ACHN (cell line): ENCODE measurements around the gene DNAI7.

Experiments used
- DNase-seq: peaks from one replicate; pipeline ENCODE4 v3.0.0-alpha.2; 2015
- in situ Hi-C: cut with HindIII; loops from 2 replicates; pipeline ENCODE4 v1.10.0; 2017; ENCODE audit warnings: low sequenced_read_pairs, low pct_ligation_motif_present, low pct_unique_long_range_greater_than_20kb

Gene DNAI7

DNA sequence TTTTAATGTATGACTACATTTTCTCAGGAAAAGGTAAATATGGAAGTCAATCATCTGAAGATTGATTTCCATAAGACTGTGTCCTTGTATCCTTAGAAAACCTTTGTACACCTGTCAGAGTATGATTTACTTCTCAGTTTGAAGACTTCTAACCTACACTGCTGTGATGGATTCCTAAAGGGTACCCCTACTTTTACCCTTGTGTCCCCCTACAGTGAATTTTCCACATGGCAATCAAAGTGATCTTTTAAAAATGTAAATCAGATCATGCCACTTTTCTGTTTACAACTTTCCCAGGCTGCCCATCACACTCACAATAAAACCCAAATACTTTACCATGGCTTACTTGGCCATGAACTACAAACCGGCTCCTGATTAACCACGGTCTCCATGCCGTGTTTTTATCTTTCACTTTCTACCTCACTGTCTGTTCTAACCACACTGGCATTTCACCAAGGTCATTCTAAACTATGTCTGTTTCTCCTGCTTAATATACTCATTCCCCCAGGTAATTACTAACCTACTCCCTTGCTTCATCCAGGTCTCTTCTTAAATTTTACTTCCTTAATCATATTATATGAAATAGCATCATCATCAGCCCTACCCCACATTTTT is 8.1 kb downstream of the DNAI7 start:
- in situ Hi-C loops: no loop called here
- peak; percentile 53 for DNase-seq

DNA sequence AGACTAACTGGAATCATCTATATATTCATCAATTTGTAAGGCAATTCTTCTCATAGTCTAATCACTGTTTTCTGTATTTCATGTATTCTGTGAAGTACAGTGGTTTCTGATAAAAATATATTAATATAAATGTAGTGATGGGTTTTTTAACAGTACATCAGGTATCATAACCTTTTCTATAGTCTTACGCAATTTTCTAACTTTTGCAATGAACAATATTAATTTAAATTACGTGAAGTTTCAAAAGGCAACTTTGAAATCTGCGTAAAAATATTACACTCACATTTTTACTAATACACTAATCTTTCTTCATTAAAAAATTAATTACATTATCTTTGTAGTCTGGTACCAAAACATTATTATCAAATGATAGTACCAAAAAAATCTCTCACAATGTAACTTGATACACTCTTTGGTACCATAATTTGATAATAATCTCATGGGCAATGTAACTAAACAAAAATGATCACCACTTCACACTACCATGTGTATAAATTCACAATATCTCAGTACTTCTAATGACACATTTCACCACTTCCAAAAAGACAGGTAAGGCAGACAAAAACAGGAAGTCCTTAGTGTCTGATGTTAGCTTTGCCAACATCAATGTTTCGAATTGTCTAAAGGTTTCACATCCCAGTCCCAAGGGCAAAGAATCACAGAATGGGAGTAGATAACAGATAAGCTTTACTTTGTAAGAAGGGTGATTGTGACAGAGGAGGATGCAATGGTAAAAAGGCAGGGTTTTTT is 8.7 kb downstream of the DNAI7 start:
- DNase-seq: no peak
- in situ Hi-C loops: no loop called here

DNA sequence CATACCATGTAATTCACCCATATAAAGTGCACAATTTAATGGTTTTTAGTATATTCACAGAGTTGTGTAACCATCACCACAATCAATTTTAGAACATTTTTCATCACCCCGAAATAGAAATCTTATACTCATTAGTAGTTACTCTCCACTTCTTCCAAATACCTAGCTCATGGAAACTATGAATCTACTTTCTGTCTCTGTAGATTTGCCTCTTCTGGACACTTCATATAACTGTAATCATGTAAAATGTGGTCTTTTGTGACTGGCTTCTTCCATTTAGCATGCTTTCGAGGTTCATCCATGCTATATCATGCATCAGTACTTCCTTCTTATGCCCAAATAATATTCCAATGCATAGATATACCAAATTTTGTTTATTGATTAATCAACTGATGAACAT is 10.8 kb downstream of the DNAI7 start:
- DNase-seq: no peak
- in situ Hi-C loops: no loop called here

DNA sequence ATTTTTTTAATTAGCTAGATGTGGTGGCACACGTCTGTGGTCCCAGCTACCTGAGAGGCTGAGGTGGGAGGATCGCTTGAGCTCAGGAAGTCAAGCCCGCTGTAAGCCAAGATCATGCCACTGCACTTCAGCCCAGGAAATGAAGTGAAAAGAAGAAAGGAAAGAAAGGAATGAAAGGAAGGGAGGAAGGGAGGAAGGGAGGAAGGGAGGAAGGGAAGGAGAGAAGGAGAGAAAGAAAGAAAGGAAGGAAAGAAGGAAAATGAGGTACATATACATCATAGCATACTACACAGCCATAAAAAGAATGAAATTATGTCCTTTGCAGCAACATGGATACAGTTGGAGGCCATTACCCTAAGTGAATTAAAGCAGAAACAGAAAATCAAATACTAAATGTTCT is 12.2 kb downstream of the DNAI7 start:
- in situ Hi-C loops: no loop called here
- no peak for DNase-seq

DNA sequence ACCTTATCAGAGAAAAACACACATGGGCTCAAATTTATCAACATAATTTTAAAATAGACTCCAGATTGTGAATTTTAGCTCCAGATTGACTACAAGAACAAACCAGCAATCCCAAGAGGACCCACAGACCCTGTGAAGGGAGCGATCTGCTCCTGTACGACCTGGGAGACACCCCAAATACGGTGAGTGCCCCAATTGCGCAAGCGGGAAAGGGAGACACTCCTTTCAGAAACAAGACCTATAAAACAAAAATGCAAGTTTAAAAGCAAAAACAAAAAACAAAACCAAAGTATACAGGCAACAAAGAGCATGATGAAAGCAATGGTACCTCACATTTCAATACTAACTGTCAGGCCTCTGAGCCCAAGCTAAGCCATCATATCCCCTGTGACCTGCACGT is 32.1 kb downstream of the DNAI7 start:
- in situ Hi-C loops: no loop called here
- no peak for DNase-seq

DNA sequence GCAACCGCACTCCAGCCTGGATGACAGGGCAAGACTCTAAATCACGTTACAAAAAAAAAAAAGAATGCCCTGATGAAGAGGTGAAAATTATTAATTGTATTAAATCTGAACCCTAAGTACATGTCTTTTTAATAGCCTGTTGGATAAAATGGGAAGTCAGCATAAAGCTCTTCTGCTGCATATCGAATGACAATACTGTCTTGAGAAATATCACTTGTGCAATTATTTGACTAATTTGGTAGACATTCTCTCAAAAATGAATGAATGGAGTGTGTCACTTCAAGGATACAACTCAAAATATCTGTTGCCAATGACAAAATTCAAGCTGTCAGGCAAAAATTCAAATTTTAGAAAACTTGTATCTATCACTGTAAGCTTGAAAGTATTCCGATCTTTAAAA is 38.9 kb downstream of the DNAI7 start:
- DNase-seq: no peak
- in situ Hi-C loops: no loop called here

DNA sequence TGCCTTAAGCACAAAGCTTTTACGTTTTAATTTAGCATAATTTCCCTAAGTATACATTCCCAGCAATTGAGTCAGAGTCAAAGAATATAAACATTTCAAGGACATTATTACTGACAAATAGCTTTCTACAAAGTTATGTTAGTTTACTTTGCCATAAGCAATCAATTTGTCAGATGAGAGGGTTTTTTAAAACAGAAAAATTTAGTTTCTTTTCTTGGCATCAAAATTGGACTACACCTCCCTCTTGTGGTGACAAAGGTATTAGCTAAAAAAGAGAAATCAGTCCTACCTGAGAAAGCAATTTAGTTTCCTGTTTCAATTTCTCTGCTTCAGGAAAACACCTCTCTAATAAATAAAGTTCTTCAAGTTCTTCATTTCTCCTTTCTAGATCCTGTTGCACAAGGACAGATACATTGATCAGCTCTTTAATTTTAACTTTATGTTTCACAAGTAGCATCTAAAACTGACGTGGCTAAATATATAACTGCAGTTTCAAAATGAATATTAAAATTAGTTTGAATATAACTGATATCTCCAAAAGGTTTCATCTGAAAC is 39.9 kb downstream of the DNAI7 start:
- peak; percentile 68 for DNase-seq
- in situ Hi-C loops: no loop called here

DNA sequence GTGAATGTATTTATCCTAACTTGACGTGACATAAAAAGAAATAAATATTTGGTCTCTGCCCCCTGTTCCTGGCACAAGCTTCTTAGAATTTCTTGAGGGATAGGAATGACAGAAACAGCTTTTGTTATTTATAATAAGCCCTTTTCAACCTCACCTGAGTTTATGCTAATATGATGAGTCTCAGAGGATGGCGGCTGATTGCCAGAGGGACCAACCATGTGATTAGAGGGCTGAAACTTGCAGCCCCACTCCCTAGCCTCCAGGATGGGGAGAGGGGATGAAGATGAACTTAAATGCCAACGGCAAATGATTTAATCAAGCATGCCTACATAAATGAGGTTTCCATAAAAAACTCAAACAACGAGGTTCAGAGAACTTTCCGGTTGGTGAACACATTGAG is 42.9 kb downstream of the DNAI7 start:
- in situ Hi-C loops: no loop called here
- DNase-seq: no peak

DNA sequence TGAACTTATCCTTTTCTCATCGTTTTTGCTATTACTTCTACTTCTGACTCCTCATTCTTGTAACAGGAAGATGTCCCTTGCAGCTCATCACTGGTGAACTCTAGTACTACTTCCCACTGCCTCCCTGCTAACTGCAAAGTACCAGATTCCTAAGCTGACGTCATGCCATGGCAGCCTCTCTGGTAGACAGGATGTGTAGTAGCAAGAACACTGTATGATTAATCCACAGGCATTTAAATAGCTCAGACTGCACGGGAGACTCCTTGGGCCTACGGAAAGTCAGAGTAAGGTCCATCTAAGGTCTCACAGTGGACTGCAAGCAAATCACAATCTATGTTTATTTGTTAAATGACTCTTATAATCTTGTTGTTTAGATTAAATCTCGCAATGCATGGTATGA is 43.5 kb downstream of the DNAI7 start:
- peak; percentile 96 for DNase-seq
- in situ Hi-C loops: no loop called here

DNA sequence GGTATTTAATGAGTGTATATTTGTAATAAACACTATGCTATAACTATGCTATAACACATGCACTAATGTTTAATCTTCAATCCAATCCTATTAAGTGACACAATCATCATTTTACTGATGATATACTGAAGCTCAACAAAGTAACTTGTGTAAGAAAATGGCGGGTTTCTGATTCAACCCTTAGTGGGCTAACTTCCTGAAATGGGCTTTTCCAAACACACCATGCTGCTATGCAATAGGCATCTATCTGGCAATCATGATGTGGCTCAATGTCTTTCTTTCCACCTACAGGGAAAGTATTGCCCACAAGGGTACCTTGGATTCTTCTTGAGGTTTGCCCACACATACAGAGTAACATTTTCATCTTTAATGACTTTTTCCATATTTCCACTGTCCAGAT is 48.3 kb downstream of the DNAI7 start:
- no peak for DNase-seq
- in situ Hi-C loops: no loop called here

DNA sequence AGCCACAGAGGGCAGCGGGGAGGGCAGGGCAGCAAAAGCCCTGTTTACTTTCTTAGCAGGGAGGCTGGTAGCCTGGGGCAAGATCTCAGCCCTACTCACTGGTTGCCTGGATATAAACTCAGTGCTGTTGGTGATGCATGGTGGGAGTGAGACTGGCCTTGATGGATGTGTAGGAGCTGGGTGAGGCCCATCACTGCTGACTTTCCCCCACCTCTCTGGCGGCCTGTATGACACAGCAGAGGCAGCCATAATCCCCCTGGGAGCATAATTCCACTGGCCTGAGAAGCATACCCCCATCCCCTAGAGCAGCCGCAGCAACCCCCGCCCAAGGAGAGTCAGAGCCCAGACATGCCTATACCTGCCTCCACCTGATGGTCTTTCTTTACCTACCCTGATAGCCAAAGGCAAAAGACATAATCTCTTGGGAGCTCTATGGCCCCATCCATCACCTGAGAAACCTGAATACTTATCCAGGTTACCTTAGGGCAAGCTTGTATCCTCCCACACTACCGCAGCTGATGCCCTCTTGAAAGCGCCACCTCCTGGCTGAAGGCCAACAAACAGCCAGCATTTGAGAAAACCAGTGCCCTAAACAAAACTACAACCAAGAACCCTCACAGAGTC is 59.3 kb downstream of the DNAI7 start:
- no peak for DNase-seq
- in situ Hi-C loops: loop anchor here (10.0 kb wide), 1 partner anchor 141 kb away; no protein-coding TSS in a partner anchor

DNA sequence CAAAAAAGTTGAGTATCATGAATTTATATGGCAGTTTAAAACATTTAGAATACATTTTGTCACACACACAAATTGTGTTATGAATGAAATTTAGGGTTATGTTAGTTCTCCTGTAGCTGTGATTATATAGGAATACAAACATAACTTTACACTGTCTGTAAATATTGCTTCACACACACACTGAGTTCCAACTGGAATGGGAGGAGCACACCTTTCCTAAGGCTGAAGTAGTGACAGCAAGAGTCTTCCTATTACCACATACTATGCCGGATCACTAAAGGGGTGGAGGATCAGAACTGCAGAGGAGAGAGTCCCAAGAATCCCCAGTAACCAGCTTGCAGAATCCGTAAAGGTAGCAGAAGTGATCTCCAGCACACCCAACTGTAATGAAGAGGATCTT is 63.7 kb downstream of the DNAI7 start:
- DNase-seq: no peak
- in situ Hi-C loops: loop anchor here (10.0 kb wide), 1 partner anchor 136 kb away; no protein-coding TSS in a partner anchor

DNA sequence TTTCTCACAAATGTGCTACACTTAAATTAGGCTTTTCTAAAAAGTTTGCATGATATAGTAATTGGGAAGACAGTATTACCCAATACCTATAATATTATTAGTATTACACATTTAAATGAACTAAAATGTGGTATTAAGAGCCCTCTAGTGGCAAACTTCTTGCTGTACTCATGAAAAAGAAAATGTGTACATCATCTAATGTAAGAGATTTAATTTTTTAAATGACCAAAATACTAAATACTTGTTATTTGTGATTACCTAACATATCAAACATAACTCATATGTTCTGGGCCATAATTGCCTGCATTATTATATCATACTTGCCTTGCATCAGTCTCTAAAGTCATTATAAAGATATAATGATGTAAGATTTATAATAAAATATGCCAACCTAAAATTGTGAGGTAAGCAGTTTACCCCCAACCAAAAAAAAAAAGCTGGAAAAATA is 64.2 kb downstream of the DNAI7 start:
- in situ Hi-C loops: loop anchor here (10.0 kb wide), 1 partner anchor 136 kb away; no protein-coding TSS in a partner anchor
- DNase-seq: peak; percentile 70

DNA sequence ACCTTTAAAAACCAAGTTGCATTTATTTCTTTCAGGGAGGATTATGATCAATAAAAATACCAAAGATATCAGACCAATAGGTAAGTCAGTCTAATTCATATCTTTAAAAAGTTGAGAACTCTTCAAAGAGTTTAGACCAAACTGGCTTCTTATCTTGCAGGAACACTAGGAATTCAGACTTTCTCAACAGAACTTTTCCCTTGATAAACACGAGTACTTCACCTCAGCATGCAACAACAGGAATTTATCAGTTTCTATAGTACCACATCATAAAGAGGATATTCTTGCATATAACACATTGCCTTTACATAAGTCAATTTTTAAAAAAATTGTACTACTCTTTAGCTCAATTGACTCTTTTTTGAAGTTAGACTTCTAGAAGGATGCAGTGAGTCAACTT is 68.2 kb downstream of the DNAI7 start:
- DNase-seq: no peak
- in situ Hi-C loops: no loop called here

DNA sequence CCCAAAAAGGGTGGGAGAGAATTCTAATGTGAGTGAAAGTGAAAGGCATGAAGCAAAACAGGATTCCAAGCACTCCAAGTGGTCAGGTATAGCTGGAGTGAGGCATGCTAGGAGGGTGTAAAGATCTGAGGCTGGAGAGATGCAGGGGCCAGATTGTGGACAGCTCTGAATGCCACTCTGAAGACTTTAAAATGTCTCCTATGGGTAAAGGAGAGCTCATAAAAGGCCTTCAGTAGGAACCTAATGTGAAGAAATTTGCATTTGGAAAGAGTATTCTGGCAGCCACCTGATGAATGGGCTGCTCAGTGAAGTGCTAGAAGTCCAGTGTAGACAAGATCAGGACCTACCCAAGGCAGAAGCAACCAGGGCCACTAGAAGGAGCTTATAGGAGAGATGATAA is 68.9 kb downstream of the DNAI7 start:
- DNase-seq: no peak
- in situ Hi-C loops: no loop called here

DNA sequence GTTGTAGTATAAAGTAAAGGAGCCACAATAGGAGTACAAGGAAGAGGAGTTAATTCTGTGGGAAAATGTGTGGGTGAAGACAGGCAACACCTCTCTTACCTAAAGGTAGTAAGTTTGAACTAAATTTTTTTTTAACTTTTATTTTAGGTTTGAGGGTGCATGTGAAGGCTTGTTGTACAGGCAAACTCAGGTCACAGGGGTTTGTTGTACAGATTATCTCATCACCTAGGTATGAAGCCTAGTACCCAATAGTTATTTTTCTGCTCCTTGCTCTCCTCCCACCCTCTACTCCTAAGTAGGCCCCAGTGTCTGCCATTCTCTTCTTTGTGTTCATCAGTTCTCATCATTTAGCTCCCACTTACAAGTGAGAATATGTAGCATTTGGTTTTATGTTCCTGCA is 70.5 kb downstream of the DNAI7 start:
- no peak for DNase-seq

DNA sequence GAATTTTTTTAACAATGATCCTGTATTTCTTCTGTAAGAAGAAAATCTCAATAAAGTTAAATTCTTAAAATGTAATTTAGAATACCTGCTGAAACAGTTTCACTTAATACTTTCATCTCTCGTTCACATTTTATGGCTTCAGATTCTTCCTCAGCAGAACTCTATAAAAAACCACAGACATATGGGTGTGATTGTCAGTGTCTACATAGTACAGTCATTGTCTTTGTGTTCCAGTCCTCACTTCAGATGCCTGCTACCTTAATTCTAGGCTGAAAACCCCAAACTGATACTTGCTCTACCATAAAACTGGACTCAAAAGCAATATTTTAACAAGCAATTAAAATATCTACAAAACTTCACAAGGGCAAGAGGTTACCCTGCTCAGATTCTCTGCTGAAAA is 71.8 kb downstream of the DNAI7 start:
- in situ Hi-C loops: no loop called here
- no peak for DNase-seq

More for the DNA sequence above, 70.5 kb downstream of the DNAI7 start:
- in situ Hi-C loops: no loop called here

DNA sequence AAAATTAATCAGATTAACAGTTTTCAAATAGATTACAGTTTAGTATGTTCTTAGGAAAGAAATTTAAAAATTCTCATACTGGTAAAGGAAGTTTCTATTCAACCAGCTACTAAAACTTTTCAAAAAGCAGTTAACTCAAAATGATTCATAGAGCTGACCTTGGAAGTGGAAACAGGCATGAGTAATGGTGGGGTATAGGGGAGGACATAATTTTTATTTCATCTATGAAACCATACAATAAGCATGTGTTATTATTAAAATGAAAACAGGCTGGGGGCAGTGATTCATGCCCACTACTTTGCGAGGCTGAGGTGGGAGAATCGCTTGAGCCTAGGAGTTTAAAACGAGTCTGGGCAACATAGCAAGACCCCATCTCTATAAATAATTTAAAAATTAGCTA is 73.0 kb downstream of the DNAI7 start:
- in situ Hi-C loops: no loop called here
- DNase-seq: no peak

DNA sequence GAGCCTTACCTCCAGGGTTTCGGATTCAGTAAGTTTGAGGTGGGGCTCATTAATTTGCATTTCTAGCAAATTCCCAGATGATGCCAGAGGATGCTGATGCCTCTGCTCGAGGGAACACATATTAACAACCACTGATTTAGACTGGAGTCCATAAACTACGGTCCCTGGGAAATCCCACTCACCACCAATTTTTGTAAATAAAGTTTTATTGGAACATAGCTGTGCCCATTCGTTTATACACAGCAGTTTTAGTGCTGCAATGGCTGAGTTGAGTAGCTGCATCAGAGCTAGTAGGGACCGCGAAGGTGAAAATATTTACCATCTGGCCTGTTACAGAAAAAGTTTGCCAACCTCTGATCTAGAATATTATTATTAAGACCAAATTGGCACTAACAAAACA is 73.8 kb downstream of the DNAI7 start:
- in situ Hi-C loops: no loop called here
- no peak for DNase-seq
